GM18951 (cell line): ENCODE results near the gene ASMTL.
"Not testable (repeated sequence)": the region's sequence is repeated elsewhere in the genome, so short reads cannot be mapped to it uniquely, and the experiment has no call there.

Experiments
- POLR2A ChIP-seq: IDR thresholded peaks from 4 replicates; pipeline ENCODE4 v1.6.1; 2011; ENCODE audit warnings: mild to moderate bottlenecking; ENCODE audit not compliant: insufficient read length, insufficient read depth; ENCODE audit errors: extremely low read depth
- in situ Hi-C: fragments of 300-500 bp; cut with MboI; formaldehyde crosslinking; loops from one replicate; pipeline ENCODE4 v1.12.0; 2022; ENCODE audit warnings: low sequenced_read_pairs, mixed read lengths, inconsistent platforms; ENCODE audit not compliant: unreplicated experiment

The ASMTL gene

GRCh38 chrX:1444561-1445500 lies 7.9 kb downstream of the ASMTL start:
- in situ Hi-C loops = no loop called here

GRCh38 chrX:1443496-1444075 lies 9.1 kb downstream of the ASMTL start:
- in situ Hi-C loops = no loop called here
- no peak for TF ChIP-seq POLR2A

More at GRCh38 chrX:1444561-1445500, 7.9 kb downstream of the ASMTL start:
- no peak for TF ChIP-seq POLR2A

- in situ Hi-C loops = no loop called here
- no peak for TF ChIP-seq POLR2A
Measured at GRCh38 chrX:1442724-1443367, 9.9 kb downstream of the ASMTL start.

GRCh38 chrX:1442016-1442665 lies 10.6 kb downstream of the ASMTL start:
- TF ChIP-seq POLR2A = no peak
- in situ Hi-C loops = no loop called here

- in situ Hi-C loops = no loop called here
- TF ChIP-seq POLR2A = no peak
Measured at GRCh38 chrX:1440506-1440905, 12.2 kb downstream of the ASMTL start.

GRCh38 chrX:1435241-1435895 lies 17.3 kb downstream of the ASMTL start:
- in situ Hi-C loops = no loop called here
- no peak for TF ChIP-seq POLR2A

GRCh38 chrX:1434871-1435240 lies 17.9 kb downstream of the ASMTL start:
- in situ Hi-C loops = no loop called here
- no peak for TF ChIP-seq POLR2A

GRCh38 chrX:1433646-1434357 lies 18.9 kb downstream of the ASMTL start:
- no peak for TF ChIP-seq POLR2A
- in situ Hi-C loops = no loop called here

- TF ChIP-seq POLR2A = no peak
- in situ Hi-C loops = no loop called here
Measured at GRCh38 chrX:1430451-1430850, 22.3 kb downstream of the ASMTL start.

GRCh38 chrX:1427756-1428155 lies 25.0 kb downstream of the ASMTL start:
- in situ Hi-C loops = no loop called here
- no peak for TF ChIP-seq POLR2A

- in situ Hi-C loops = not testable (repeated sequence)
Measured at GRCh38 chrX:1426321-1426720, 26.4 kb downstream of the ASMTL start.

- TF ChIP-seq POLR2A = no peak
- in situ Hi-C loops = no loop called here
Measured at GRCh38 chrX:1425381-1425780, 27.3 kb downstream of the ASMTL start.
